Measurements from ENCODE around the gene TAS1R1. TPM values are rescaled to one million over a fixed set of nuclear protein-coding genes. Genes with fewer than 3 reads are reported as not detected.
A peak's percentile ranks its signal among the peaks of the same experiment; 100 is the strongest.

TAS1R1 gene
- total RNA-seq, 3 donors from 2014 or later (not counting 1 experiment from before 2014, with no cell fraction given), result not detected

DNA sequence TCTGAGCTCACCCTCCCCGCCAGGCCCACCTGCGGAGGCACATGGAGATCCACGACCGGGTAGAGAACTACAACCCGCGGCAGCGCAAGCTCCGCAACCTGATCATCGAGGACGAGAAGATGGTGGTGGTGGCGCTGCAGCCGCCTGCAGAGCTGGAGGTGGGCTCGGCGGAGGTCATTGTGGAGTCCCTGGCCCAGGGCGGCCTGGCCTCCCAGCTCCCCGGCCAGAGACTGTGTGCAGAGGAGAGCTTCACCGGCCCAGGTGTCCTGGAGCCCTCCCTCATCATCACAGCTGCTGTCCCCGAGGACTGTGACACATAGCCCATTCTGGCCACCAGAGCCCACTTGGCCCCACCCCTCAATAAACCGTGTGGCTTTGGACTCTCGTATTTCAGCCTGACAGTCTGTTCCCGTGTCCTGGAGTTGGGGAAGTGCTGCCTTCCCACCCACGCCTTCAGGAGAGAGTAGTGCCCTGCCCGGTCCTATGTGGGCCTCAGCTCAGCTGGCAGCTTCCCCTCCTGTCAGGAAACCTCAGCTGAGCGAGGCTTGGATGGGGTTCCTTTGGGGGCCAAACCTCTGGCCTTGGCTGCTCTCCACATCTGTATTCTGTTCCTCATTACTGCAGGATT is 33.9 kb downstream of the TAS1R1 start:
- intact Hi-C loops (cut with micrococcal nuclease), result no loop called here
- H3K27me3 ChIP-seq (ENCODE audit: control insufficient read depth, insufficient read depth, low read length), result no peaks in the 10 kb centered on the region
- TF ChIP-seq, protein P1, sequence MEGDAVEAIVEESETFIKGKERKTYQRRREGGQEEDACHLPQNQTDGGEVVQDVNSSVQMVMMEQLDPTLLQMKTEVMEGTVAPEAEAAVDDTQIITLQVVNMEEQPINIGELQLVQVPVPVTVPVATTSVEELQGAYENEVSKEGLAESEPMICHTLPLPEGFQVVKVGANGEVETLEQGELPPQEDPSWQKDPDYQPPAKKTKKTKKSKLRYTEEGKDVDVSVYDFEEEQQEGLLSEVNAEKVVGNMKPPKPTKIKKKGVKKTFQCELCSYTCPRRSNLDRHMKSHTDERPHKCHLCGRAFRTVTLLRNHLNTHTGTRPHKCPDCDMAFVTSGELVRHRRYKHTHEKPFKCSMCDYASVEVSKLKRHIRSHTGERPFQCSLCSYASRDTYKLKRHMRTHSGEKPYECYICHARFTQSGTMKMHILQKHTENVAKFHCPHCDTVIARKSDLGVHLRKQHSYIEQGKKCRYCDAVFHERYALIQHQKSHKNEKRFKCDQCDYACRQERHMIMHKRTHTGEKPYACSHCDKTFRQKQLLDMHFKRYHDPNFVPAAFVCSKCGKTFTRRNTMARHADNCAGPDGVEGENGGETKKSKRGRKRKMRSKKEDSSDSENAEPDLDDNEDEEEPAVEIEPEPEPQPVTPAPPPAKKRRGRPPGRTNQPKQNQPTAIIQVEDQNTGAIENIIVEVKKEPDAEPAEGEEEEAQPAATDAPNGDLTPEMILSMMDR (IDR thresholded peaks at IDR 0.05), result no peak
- H3K4me3 ChIP-seq (ENCODE audit: low read length), result no peak overlapping the region
- peaks cover 30 to 43% of the 10 kb centered on the region in 2 donors for H3K4me1 Mint-ChIP-seq
- no peak for ATAC-seq
- no peaks in the 10 kb centered on the region for H3K9me3 ChIP-seq (ENCODE audit: control insufficient read depth, insufficient read depth, low read length)
- no peaks in the 10 kb centered on the region for H3K27me3 Mint-ChIP-seq (ENCODE audit: low read depth in 2 of 2)
- H3K36me3 Mint-ChIP-seq, result no peaks in the 10 kb centered on the region
- no peak overlapping the region for H3K4me3 Mint-ChIP-seq
- DNase-seq, result no peak
- H3K36me3 ChIP-seq (ENCODE audit: control insufficient read depth, insufficient read depth, low read length), result peaks cover 44% of the 10 kb centered on the region
- H3K27ac Mint-ChIP-seq, result no peak overlapping the region
- no peaks in the 10 kb centered on the region for H3K9me3 Mint-ChIP-seq
- 85% methylated on average over 24 of the region's 24 CpGs for WGBS (ENCODE audit: insufficient coverage)
- no peak overlapping the region for H3K27ac ChIP-seq (ENCODE audit: low read length)
- H3K4me1 ChIP-seq (ENCODE audit: control insufficient read depth, insufficient read depth, low read length), result peaks cover 28% of the 10 kb centered on the region

DNA sequence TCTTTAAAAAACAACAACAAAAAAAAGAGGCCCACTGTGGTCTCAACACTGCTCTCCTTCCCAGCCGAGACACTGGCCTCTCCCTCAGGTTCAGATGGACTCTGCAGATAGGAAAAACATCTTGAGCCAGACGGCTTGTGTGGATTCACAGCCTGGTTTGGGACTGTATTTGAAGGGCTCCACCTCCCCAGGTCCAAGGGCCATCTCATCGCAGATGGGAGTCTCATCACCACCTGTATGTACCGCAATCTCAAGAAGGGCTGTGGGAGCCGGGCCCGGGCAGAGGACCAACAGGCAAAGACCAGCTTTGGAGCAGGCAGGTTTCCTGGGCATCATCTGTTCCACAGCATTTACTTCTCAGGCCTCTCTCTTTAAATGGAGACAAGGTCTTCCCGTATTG is 34.9 kb downstream of the TAS1R1 start:
- no peaks in the 10 kb centered on the region for H3K9me3 Mint-ChIP-seq
- H3K9me3 ChIP-seq (ENCODE audit: control insufficient read depth, insufficient read depth, low read length), result no peaks in the 10 kb centered on the region
- 96% methylated on average over 7 of the region's 7 CpGs for WGBS (ENCODE audit: insufficient coverage)
- H3K36me3 Mint-ChIP-seq, result no peaks in the 10 kb centered on the region
- peak overlapping the region in 1 of 2 donors; percentile 38 for H3K27ac Mint-ChIP-seq
- no peaks in the 10 kb centered on the region for H3K27me3 Mint-ChIP-seq (ENCODE audit: low read depth in 2 of 2)
- H3K4me3 ChIP-seq (ENCODE audit: low read length), result no peak overlapping the region
- peaks cover 24% of the 10 kb centered on the region for H3K4me1 ChIP-seq (ENCODE audit: control insufficient read depth, insufficient read depth, low read length)
- intact Hi-C loops (cut with micrococcal nuclease), result no loop called here
- DNase-seq (no peak), ATAC-seq (no peak)
- peaks cover 50% of the 10 kb centered on the region for H3K36me3 ChIP-seq (ENCODE audit: control insufficient read depth, insufficient read depth, low read length)
- H3K27me3 ChIP-seq (ENCODE audit: control insufficient read depth, insufficient read depth, low read length), result no peaks in the 10 kb centered on the region
- peaks cover 22 to 38% of the 10 kb centered on the region in 2 donors for H3K4me1 Mint-ChIP-seq
- TF ChIP-seq, protein P1 (IDR thresholded peaks at IDR 0.05), result no peak
- H3K4me3 Mint-ChIP-seq, result no peak overlapping the region
- H3K27ac ChIP-seq (ENCODE audit: low read length), result no peak overlapping the region

DNA sequence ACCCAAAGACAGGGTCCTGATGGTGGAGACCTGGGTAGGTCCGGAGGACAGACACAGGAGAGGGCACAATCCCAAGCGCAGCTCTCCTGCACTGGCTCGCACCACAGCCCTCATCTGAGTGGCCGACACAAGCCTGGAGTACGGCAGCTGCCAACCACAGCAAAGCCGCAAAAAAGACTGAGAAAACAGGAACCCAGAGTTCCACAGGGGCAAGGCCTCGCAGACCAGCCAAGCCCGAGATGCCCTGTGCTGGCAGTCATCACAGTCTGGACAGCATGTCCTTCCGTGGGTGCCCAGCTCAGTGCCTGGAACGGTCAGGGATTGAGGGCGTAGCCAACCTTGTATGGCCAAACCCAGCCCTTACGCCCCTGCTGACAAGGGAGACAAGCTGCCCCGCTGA is 36.1 kb downstream of the TAS1R1 start:
- Mint-ChIP-seq H3K9me3 (no peaks in the 10 kb centered on the region), H3K4me3 (no peak overlapping the region), H3K4me1 (peaks cover 25 to 44% of the 10 kb centered on the region in 2 donors), H3K36me3 (no peaks in the 10 kb centered on the region), H3K27me3 (ENCODE audit: low read depth in 2 of 2) (no peaks in the 10 kb centered on the region), H3K27ac (peak overlapping the region in 1 of 2 donors; percentile 38)
- Histone ChIP-seq H3K27ac (ENCODE audit: low read length) (peak overlapping the region; percentile 3), H3K27me3 (ENCODE audit: control insufficient read depth, insufficient read depth, low read length) (no peaks in the 10 kb centered on the region), H3K4me1 (ENCODE audit: control insufficient read depth, insufficient read depth, low read length) (peaks cover 24% of the 10 kb centered on the region), H3K4me3 (ENCODE audit: low read length) (no peak overlapping the region), H3K9me3 (ENCODE audit: control insufficient read depth, insufficient read depth, low read length) (no peaks in the 10 kb centered on the region), H3K36me3 (ENCODE audit: control insufficient read depth, insufficient read depth, low read length) (peaks cover 58% of the 10 kb centered on the region)
- ATAC-seq, result peak; percentile 30 to 68 (median 63)
- TF ChIP-seq, protein P1 (IDR thresholded peaks at IDR 0.05), result no peak
- intact Hi-C loops (cut with micrococcal nuclease), result no loop called here
- WGBS (ENCODE audit: insufficient coverage), result 25% methylated on average over 13 of the region's 13 CpGs
- DNase-seq, result peak in 1 of 2 donors; percentile 22

DNA sequence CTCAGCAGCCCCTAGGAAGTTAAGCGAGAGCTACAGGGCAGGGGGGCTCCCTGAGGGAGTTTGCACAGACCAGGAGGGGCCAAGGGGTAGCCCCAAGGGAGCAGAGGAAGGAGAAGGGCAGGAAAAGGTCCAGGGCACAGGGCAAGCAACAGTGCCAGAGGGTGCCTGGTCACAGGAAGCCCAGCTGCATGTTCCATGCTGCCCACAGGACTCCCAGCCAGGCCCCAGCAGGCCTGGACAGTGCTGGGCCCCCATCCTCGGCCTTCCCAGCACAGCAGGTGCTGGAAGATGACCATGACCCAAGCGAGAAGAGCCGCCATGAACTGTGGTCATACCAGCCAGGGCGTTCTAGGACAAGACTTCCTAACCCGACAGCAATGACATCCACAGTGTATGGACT is 36.5 kb downstream of the TAS1R1 start:
- intact Hi-C loops (cut with micrococcal nuclease), result no loop called here
- DNase-seq, result no peak
- no peaks in the 10 kb centered on the region for H3K9me3 ChIP-seq (ENCODE audit: control insufficient read depth, insufficient read depth, low read length)
- peak overlapping the region; percentile 3 for H3K27ac ChIP-seq (ENCODE audit: low read length)
- Mint-ChIP-seq H3K36me3 (no peaks in the 10 kb centered on the region), H3K27ac (peak overlapping the region in 1 of 2 donors; percentile 33), H3K4me1 (peaks cover 28 to 45% of the 10 kb centered on the region in 2 donors), H3K27me3 (ENCODE audit: low read depth in 2 of 2) (no peaks in the 10 kb centered on the region), H3K4me3 (no peak overlapping the region), H3K9me3 (no peaks in the 10 kb centered on the region)
- ATAC-seq, result no peak
- TF ChIP-seq, protein P1 (IDR thresholded peaks at IDR 0.05), result no peak
- no peaks in the 10 kb centered on the region for H3K27me3 ChIP-seq (ENCODE audit: control insufficient read depth, insufficient read depth, low read length)
- WGBS (ENCODE audit: insufficient coverage), result 92% methylated on average over 6 of the region's 6 CpGs
- peaks cover 27% of the 10 kb centered on the region for H3K4me1 ChIP-seq (ENCODE audit: control insufficient read depth, insufficient read depth, low read length)
- no peak overlapping the region for H3K4me3 ChIP-seq (ENCODE audit: low read length)
- H3K36me3 ChIP-seq (ENCODE audit: control insufficient read depth, insufficient read depth, low read length), result peaks cover 60% of the 10 kb centered on the region
